Nephron progenitor cell (in vitro differentiated cells): ENCODE data around the gene CERS2.

Source experiments
- DNase-seq: peaks from one replicate; pipeline ENCODE4 v3.0.0; 2021
- H3K27ac Mint-ChIP-seq: 2 replicates; pipeline ENCODE4 v1.8.0; 2021; ENCODE audit warnings: mild to moderate bottlenecking, moderate library complexity, mixed read lengths
- H3K27me3 Mint-ChIP-seq: 2 replicates; pipeline ENCODE4 v1.8.0; 2021; ENCODE audit warnings: mild to moderate bottlenecking, low read depth, mixed read lengths; ENCODE audit not compliant: poor library complexity
- H3K36me3 Mint-ChIP-seq: 2 replicates; pipeline ENCODE4 v1.8.0; 2021; ENCODE audit warnings: low read depth, mixed read lengths
- H3K4me1 Mint-ChIP-seq: 2 replicates; pipeline ENCODE4 v1.8.0; 2021; ENCODE audit warnings: mixed read lengths
- H3K4me3 Mint-ChIP-seq: 2 replicates; pipeline ENCODE4 v1.8.0; 2021; ENCODE audit warnings: mild to moderate bottlenecking, moderate library complexity, mixed read lengths
- H3K9me3 Mint-ChIP-seq: 2 replicates; pipeline ENCODE4 v1.8.0; 2021; ENCODE audit warnings: mild to moderate bottlenecking, moderate library complexity, mixed read lengths
- TF ChIP-seq, protein P1 (sequence below): fragments of 200-600 bp; sonication (generic); IDR thresholded peaks from 2 replicates; pipeline ENCODE4 v1.5.0; 2021; ENCODE audit warnings: antibody characterized with exemption

CERS2 gene

DNA sequence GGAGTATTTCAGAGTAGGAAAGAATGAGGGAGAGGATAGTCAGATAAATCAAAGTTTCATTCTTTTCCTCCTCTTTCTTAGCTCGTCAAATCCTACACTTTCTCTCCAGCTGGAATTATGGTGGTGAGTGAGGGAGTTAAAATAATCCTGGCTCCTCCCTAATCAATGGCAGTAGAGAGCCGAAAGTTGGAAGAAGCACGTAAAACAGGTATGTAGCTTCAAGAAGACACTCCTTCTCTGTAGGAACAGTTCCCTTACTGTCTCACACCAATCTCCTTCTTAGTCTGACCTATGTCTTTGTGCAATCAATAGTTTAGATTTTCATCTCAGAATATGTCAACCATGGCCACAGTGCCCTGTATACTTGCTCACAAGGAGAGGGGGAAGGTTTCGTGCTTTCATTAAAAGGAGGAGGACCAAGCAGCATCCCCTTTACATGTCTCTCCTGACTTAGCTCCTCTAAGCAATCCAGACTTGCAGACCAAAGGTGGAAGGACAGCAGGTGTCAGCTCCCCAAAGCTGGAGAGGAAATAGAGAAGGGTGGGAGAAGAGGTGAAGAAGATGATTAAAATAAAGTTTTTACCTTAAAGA lies 31.2 kb upstream of the CERS2 start:
- peak overlapping the region; percentile 99 for H3K27ac Mint-ChIP-seq
- H3K36me3 Mint-ChIP-seq, result peaks cover 12% of the 10 kb centered on the region
- no peak for DNase-seq
- peak overlapping the region; percentile 98 for H3K4me3 Mint-ChIP-seq
- TF ChIP-seq, protein P1, sequence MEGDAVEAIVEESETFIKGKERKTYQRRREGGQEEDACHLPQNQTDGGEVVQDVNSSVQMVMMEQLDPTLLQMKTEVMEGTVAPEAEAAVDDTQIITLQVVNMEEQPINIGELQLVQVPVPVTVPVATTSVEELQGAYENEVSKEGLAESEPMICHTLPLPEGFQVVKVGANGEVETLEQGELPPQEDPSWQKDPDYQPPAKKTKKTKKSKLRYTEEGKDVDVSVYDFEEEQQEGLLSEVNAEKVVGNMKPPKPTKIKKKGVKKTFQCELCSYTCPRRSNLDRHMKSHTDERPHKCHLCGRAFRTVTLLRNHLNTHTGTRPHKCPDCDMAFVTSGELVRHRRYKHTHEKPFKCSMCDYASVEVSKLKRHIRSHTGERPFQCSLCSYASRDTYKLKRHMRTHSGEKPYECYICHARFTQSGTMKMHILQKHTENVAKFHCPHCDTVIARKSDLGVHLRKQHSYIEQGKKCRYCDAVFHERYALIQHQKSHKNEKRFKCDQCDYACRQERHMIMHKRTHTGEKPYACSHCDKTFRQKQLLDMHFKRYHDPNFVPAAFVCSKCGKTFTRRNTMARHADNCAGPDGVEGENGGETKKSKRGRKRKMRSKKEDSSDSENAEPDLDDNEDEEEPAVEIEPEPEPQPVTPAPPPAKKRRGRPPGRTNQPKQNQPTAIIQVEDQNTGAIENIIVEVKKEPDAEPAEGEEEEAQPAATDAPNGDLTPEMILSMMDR, result no peak
- peaks cover 76% of the 10 kb centered on the region for H3K4me1 Mint-ChIP-seq
- no peaks in the 10 kb centered on the region for H3K9me3 Mint-ChIP-seq
- H3K27me3 Mint-ChIP-seq, result peaks cover 6% of the 10 kb centered on the region

DNA sequence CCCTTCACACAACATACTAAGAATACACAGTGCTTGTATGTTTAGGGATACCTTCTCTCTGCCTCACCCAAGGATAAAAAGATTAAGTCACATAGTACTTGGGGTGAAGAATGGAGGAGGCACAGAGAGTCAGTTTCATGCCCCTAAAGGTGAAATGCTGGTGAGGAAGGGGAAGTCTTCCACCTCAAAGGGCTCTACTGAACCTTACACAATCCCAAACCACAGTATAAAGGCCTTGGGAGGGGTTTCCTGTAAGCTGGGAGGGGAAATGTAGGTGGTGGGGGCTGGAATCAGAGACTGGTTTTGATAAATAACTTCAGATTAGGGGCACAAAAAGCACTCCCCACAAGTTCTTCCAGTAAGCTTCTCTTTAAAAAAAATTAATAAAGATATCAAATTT lies 28.5 kb upstream of the CERS2 start:
- TF ChIP-seq, protein P1, result no peak
- Mint-ChIP-seq H3K27ac (peak overlapping the region; percentile 47), H3K9me3 (no peaks in the 10 kb centered on the region), H3K36me3 (peaks cover 21% of the 10 kb centered on the region), H3K4me1 (peaks cover 59% of the 10 kb centered on the region), H3K4me3 (no peak overlapping the region), H3K27me3 (peaks cover 2% of the 10 kb centered on the region)
- DNase-seq, result no peak

DNA sequence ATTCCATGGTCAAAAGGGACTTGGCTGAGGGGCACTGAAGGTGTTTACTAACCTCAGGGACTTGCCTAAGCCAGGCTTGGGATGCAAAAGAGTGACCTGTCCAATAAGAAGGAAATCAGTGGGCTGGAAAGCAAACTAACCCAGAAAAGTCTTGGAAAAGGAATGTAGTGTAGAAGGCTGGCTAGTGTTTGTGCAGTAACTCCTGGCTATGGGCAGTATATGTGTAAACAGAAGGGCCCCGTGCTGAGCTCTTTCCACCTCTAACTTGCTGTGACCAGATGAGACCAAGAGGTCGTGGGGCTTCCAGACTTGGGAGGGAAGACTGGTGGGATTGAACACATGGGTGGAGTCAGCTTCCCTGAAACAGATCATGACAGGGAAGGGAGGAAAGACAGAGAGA lies 28.0 kb upstream of the CERS2 start:
- no peaks in the 10 kb centered on the region for H3K9me3 Mint-ChIP-seq
- H3K4me1 Mint-ChIP-seq, result peaks cover 53% of the 10 kb centered on the region
- H3K27me3 Mint-ChIP-seq, result peaks cover 2% of the 10 kb centered on the region
- peak overlapping the region; percentile 47 for H3K27ac Mint-ChIP-seq
- peaks cover 21% of the 10 kb centered on the region for H3K36me3 Mint-ChIP-seq
- DNase-seq, result no peak
- TF ChIP-seq, protein P1, result no peak
- H3K4me3 Mint-ChIP-seq, result peak overlapping the region; percentile 47

DNA sequence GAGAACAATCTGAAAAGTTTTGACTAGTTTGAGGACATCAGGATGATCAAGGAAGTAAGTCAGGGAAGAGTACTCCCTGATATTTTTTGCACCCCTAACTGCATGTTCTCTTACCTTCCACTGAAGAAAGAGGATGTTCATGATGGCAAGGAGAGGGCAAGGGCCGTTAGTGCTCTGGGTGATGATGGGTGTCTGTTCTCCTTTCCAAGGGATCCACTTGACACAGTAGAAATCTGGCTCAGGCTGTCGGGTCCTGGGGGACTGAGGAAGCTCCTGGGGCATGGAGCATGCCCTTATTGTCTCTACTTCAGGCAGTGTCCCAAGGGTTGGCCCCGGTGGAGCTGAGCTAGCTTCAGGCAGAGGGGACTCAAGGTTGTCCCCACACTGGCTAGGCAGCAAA lies 27.4 kb upstream of the CERS2 start:
- H3K36me3 Mint-ChIP-seq, result peaks cover 21% of the 10 kb centered on the region
- no peak overlapping the region for H3K4me3 Mint-ChIP-seq
- no peak overlapping the region for H3K27ac Mint-ChIP-seq
- TF ChIP-seq, protein P1, result no peak
- peaks cover 47% of the 10 kb centered on the region for H3K4me1 Mint-ChIP-seq
- DNase-seq, result no peak
- no peaks in the 10 kb centered on the region for H3K9me3 Mint-ChIP-seq
- H3K27me3 Mint-ChIP-seq, result peaks cover 2% of the 10 kb centered on the region

DNA sequence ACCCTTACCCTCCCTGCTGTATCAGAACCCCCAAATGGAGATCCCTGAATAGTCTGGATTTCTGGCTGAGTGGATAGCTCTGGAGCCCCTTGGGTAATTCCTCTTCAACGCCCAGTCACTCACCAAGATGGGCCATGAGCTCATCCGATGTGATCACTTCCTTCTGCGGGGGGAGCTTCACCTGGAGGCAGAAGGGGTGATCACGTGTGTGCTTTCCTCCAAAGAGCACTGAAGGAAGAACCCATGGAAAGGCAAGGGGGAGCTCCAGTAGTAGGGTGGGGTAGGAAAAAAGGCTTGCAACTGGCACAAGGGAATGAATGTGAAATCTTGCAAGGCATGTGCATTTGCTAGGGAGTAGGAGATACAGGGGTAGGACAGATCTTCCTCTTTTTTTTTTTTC lies 27.0 kb upstream of the CERS2 start:
- Mint-ChIP-seq H3K4me1 (peaks cover 43% of the 10 kb centered on the region), H3K27me3 (peaks cover 2% of the 10 kb centered on the region), H3K4me3 (no peak overlapping the region), H3K27ac (no peak overlapping the region), H3K36me3 (peaks cover 21% of the 10 kb centered on the region), H3K9me3 (no peaks in the 10 kb centered on the region)
- DNase-seq, result no peak
- TF ChIP-seq, protein P1, result no peak

DNA sequence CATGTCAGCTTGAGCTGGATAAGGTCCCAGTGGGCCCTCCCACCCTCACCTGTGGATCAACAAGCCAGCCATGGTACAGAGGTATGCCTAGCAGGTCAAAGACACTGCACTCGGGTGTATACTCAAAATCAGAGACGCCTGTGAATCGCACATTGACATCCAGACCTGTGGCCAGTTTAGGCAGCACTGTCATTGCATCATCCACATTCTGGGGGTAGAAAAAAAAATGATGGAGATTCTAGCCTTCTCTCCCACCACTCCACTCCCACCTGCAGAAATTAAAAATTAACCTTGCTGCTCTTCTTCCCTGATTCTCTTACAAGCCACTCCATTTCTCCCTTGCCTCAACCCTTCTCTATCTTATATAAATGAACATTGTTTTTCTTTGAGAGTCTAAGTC lies 25.8 kb upstream of the CERS2 start:
- no peak for DNase-seq

More for the DNA sequence above, 25.8 kb upstream of the CERS2 start:
- Mint-ChIP-seq H3K27me3 (peaks cover 8% of the 10 kb centered on the region), H3K4me1 (peaks cover 36% of the 10 kb centered on the region), H3K4me3 (no peak overlapping the region), H3K27ac (no peak overlapping the region), H3K36me3 (peaks cover 21% of the 10 kb centered on the region), H3K9me3 (no peaks in the 10 kb centered on the region)
- TF ChIP-seq, protein P1, result no peak
